Activated CD4-positive, alpha-beta memory T cell treated with anti-CD3 and anti-CD28 coated beads for 36 hours (primary cell): ENCODE data around the gene FARSB. TPM values are rescaled to one million over a fixed set of nuclear protein-coding genes. Genes with fewer than 3 reads are reported as not detected.
"Not testable (repeated sequence)": the region's sequence is repeated elsewhere in the genome, so short reads cannot be mapped to it uniquely, and the experiment has no call there.

ENCODE experiments used
- CTCF ChIA-PET: fragments of 350-600 bp; sonication (Branson Sonifier 250); formaldehyde crosslinking; loops from one replicate; lab custom pipeline; 2021; ENCODE audit warnings: antibody characterized with exemption, inconsistent platforms; lab: Charles Lee
- POLR2A ChIA-PET: fragments of 350-600 bp; sonication (Branson Sonifier 250); formaldehyde crosslinking; loops from one replicate; lab custom pipeline; 2021; ENCODE audit warnings: antibody characterized with exemption; lab: Charles Lee
- DNase-seq: peaks from one replicate; pipeline ENCODE4 v3.0.0-alpha.2; 2020
- H3K27ac Mint-ChIP-seq: one replicate; pipeline ENCODE4 v1.8.0; 2021; ENCODE audit warnings: mixed read lengths
- H3K27me3 Mint-ChIP-seq: one replicate; pipeline ENCODE4 v1.8.0; 2021; ENCODE audit warnings: mixed read lengths
- H3K36me3 Mint-ChIP-seq: one replicate; pipeline ENCODE4 v1.8.0; 2021; ENCODE audit warnings: mixed read lengths
- H3K4me1 Mint-ChIP-seq: one replicate; pipeline ENCODE4 v1.8.0; 2021; ENCODE audit warnings: low read depth, mixed read lengths
- H3K4me3 Mint-ChIP-seq: one replicate; pipeline ENCODE4 v1.8.0; 2021; ENCODE audit warnings: mild to moderate bottlenecking, mixed read lengths
- H3K9me3 Mint-ChIP-seq: one replicate; pipeline ENCODE4 v1.8.0; 2021; ENCODE audit warnings: mixed read lengths
- intact Hi-C: fragments of 100-400 bp; cut with micrococcal nuclease; formaldehyde crosslinking; loops from one replicate; pipeline ENCODE4 v1.15.1; 2023
- total RNA-seq, 2 experiments: library from RNA; stranded (reverse); gene quantifications; one replicate each; pipeline ENCODE4 v1.2.3, GENCODE V29; 2021

FARSB gene
- total RNA-seq, 2 experiments from 2014 or later, result 40.3 to 41.4 TPM

DNA sequence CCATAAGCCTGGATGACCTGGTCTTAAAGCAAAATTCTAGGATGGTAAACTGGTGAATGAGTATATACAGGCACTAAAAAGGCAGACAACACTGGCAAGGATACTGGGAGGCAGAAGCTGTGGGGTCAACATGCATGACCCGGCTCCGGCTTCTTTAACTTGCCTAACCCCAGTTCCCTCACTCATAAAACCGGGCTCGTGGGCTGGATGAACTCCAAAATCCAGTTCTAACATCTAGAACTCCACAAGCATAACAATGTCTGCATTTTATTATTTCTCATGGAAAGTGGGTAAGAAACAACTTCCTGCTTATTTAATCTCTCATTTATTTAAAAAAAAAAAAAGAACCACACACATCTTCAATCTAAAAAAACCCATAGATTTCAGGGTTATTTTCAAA, 57.3 kb downstream of the FARSB start:
- H3K4me3 Mint-ChIP-seq, result no peak overlapping the region
- intact Hi-C loops, result no loop called here
- ChIA-PET POLR2A (no interaction called here), CTCF (no interaction called here)
- no peak for DNase-seq
- H3K9me3 Mint-ChIP-seq, result no peaks in the 10 kb centered on the region
- no peaks in the 10 kb centered on the region for H3K4me1 Mint-ChIP-seq
- no peaks in the 10 kb centered on the region for H3K27me3 Mint-ChIP-seq
- H3K27ac Mint-ChIP-seq, result no peak overlapping the region
- peaks cover 39% of the 10 kb centered on the region for H3K36me3 Mint-ChIP-seq

- intact Hi-C loops, result no loop called here
- Mint-ChIP-seq H3K27ac (no peak overlapping the region), H3K27me3 (no peaks in the 10 kb centered on the region), H3K4me1 (no peaks in the 10 kb centered on the region), H3K4me3 (no peak overlapping the region), H3K36me3 (peaks cover 53% of the 10 kb centered on the region), H3K9me3 (no peaks in the 10 kb centered on the region)
- DNase-seq, result no peak
- ChIA-PET CTCF (no interaction called here), POLR2A (no interaction called here)
These were observed 60.3 kb downstream of the FARSB start for GRCh38 chr2:222595581-222595980.

GRCh38 chr2:222594679-222595078, 61.2 kb downstream of the FARSB start:
- no peak overlapping the region for H3K27ac Mint-ChIP-seq
- CTCF ChIA-PET, result interaction anchor here (0.9 kb wide), 1 partner anchor 20 kb away, joined by 3 read pairs; no protein-coding TSS in a partner anchor
- intact Hi-C loops, result no loop called here
- POLR2A ChIA-PET, result no interaction called here
- peaks cover 3% of the 10 kb centered on the region for H3K9me3 Mint-ChIP-seq
- H3K4me3 Mint-ChIP-seq, result no peak overlapping the region
- H3K4me1 Mint-ChIP-seq, result no peaks in the 10 kb centered on the region
- H3K36me3 Mint-ChIP-seq, result peaks cover 57% of the 10 kb centered on the region
- no peak for DNase-seq
- H3K27me3 Mint-ChIP-seq, result no peaks in the 10 kb centered on the region

DNA sequence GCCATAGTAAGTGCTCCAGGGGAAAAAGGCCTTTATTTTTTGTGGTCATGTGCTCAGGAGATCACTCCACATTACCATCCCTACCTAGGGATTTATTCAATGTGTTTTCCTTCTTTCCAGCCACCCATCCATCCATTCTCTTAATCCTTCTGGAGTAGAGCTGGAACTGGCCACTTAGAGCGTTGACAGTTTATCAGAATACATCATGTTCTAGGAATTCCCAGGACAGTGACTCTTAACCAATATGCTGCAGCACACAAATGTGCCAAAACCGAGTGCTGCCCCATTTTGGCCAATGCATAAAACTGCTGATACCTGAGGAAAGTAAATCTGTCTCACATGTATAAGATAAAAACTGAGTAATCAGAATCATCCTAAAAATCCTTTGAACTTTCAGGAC, 63.7 kb downstream of the FARSB start:
- DNase-seq, result no peak
- Mint-ChIP-seq H3K9me3 (peaks cover 3% of the 10 kb centered on the region), H3K4me3 (no peak overlapping the region), H3K36me3 (peaks cover 62% of the 10 kb centered on the region), H3K27me3 (no peaks in the 10 kb centered on the region), H3K4me1 (peaks cover 4% of the 10 kb centered on the region), H3K27ac (no peak overlapping the region)
- intact Hi-C loops, result no loop called here
- CTCF ChIA-PET, result no interaction called here
- POLR2A ChIA-PET, result no interaction called here

GRCh38 chr2:222591661-222592060, 64.2 kb downstream of the FARSB start:
- DNase-seq, result no peak
- Mint-ChIP-seq H3K36me3 (peaks cover 66% of the 10 kb centered on the region), H3K27me3 (no peaks in the 10 kb centered on the region), H3K4me3 (no peak overlapping the region), H3K27ac (no peak overlapping the region), H3K4me1 (peaks cover 4% of the 10 kb centered on the region), H3K9me3 (peaks cover 3% of the 10 kb centered on the region)
- POLR2A ChIA-PET, result no interaction called here
- intact Hi-C loops, result no loop called here
- CTCF ChIA-PET, result no interaction called here

DNA sequence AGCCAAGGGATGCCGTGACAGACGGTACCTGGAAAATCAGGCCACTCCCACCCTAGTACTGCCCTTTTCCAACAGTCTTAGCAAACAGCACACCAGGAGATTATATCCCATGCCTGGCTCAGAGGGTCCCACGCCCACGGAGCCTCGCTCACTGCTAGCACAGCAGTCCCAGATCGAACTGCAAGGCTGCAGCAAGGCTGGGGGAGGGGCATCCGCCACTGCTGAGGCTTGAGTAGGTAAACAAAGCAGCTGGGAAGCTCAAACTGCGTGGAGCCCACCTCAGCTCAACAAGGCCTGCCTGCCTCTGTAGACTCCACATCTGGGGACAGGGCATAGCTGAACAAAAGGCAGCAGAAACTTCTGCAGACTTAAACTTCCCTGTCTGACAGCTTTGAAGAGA, 71.3 kb downstream of the FARSB start:
- CTCF ChIA-PET, result interaction anchor here (1.7 kb wide), 1 partner anchor 267 kb away, joined by 4 read pairs; no protein-coding TSS in a partner anchor
- DNase-seq, H3K4me3 Mint-ChIP-seq, intact Hi-C loops, POLR2A ChIA-PET, H3K27ac Mint-ChIP-seq, H3K27me3 Mint-ChIP-seq, H3K9me3 Mint-ChIP-seq: not testable (repeated sequence)
- H3K4me1 Mint-ChIP-seq, result peaks cover 11% of the 10 kb centered on the region
- H3K36me3 Mint-ChIP-seq, result peaks cover 51% of the 10 kb centered on the region

DNA sequence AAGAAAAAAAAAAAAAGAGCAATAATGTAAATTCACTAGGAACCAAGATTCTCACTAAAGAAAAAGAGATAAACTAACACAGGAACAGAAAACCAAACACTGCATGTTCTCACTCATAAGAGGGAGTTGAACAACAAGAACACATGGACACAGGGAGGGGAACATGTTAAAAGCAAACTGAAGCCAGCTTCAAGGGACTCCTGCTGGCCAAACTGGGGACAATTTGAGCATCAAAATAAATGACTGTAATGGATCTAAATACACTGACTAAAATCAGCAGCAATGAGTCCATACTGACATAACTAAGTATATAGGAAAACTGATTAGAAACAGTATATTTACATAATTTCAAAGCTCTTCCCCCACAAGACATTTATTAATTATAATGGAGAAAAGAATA, 73.0 kb downstream of the FARSB start:
- POLR2A ChIA-PET, result no interaction called here

GRCh38 chr2:222577341-222577740, 78.6 kb downstream of the FARSB start:
- Mint-ChIP-seq H3K4me1 (peaks cover 4% of the 10 kb centered on the region), H3K36me3 (peaks cover 24% of the 10 kb centered on the region), H3K27ac (no peak overlapping the region), H3K4me3 (no peak overlapping the region), H3K9me3 (no peaks in the 10 kb centered on the region), H3K27me3 (no peaks in the 10 kb centered on the region)
- no peak for DNase-seq
- ChIA-PET CTCF (no interaction called here), POLR2A (no interaction called here)
- intact Hi-C loops, result no loop called here

More for the DNA sequence above, 73.0 kb downstream of the FARSB start:
- Mint-ChIP-seq H3K4me1 (peaks cover 7% of the 10 kb centered on the region), H3K27ac (no peak overlapping the region), H3K36me3 (peaks cover 48% of the 10 kb centered on the region), H3K4me3 (no peak overlapping the region), H3K9me3 (no peaks in the 10 kb centered on the region), H3K27me3 (no peaks in the 10 kb centered on the region)
- intact Hi-C loops, result no loop called here
- CTCF ChIA-PET, result interaction anchor here (0.7 to 1.2 kb wide), 2 partner anchors 265 to 1467 kb away, joined by 3 to 5 read pairs; no protein-coding TSS in a partner anchor
- no peak for DNase-seq

- Mint-ChIP-seq H3K27me3 (no peaks in the 10 kb centered on the region), H3K36me3 (peaks cover 27% of the 10 kb centered on the region), H3K4me3 (no peak overlapping the region), H3K9me3 (no peaks in the 10 kb centered on the region), H3K27ac (no peak overlapping the region), H3K4me1 (no peaks in the 10 kb centered on the region)
- DNase-seq, result no peak
- POLR2A ChIA-PET, result no interaction called here
- CTCF ChIA-PET, result no interaction called here
- intact Hi-C loops, result no loop called here
These were observed 79.5 kb downstream of the FARSB start for GRCh38 chr2:222576171-222577081.

- intact Hi-C loops, result no loop called here
- Mint-ChIP-seq H3K27me3 (no peaks in the 10 kb centered on the region), H3K4me3 (no peak overlapping the region), H3K9me3 (no peaks in the 10 kb centered on the region), H3K27ac (no peak overlapping the region), H3K36me3 (peaks cover 33% of the 10 kb centered on the region), H3K4me1 (no peaks in the 10 kb centered on the region)
- no peak for DNase-seq
- ChIA-PET CTCF (no interaction called here), POLR2A (no interaction called here)
These were observed 80.3 kb downstream of the FARSB start for GRCh38 chr2:222575618-222576017.

DNA sequence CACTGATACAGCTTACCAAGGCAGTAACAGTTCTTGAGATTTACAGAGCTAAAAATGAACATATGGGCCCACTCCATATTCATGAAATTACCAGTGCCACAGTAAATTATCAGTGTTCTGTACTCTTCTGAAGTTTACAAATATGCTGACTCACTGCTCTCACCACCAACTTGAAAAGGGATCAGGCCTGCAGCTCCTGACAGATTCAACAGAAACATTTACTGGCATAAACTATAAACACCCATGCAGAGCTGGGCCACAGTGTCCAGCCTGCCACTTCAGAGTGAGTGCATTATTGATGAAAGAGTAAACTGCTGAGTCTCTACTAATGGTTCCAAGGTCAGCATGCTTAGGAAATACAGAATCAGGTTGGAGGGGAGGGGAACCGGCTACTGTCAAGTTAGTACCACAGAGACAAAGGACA, 83.1 kb downstream of the FARSB start:
- POLR2A ChIA-PET, result no interaction called here
- CTCF ChIA-PET, result interaction anchor here (1.1 kb wide), 1 partner anchor 255 kb away, joined by 4 read pairs; no protein-coding TSS in a partner anchor
- peaks cover 33% of the 10 kb centered on the region for H3K36me3 Mint-ChIP-seq

GRCh38 chr2:222572264-222572721, 83.6 kb downstream of the FARSB start:
- POLR2A ChIA-PET, result no interaction called here

More for the DNA sequence above, 83.1 kb downstream of the FARSB start:
- DNase-seq, result no peak
- no peaks in the 10 kb centered on the region for H3K9me3 Mint-ChIP-seq
- H3K27me3 Mint-ChIP-seq, result no peaks in the 10 kb centered on the region
- H3K4me1 Mint-ChIP-seq, result no peaks in the 10 kb centered on the region
- H3K27ac Mint-ChIP-seq, result peak overlapping the region; percentile 7
- intact Hi-C loops, result no loop called here
- no peak overlapping the region for H3K4me3 Mint-ChIP-seq

More at GRCh38 chr2:222572264-222572721, 83.6 kb downstream of the FARSB start:
- Mint-ChIP-seq H3K27me3 (no peaks in the 10 kb centered on the region), H3K4me1 (no peaks in the 10 kb centered on the region), H3K36me3 (peaks cover 35% of the 10 kb centered on the region), H3K4me3 (no peak overlapping the region), H3K9me3 (no peaks in the 10 kb centered on the region), H3K27ac (peak overlapping the region; percentile 19)
- CTCF ChIA-PET, result interaction anchor here (1.1 kb wide), 1 partner anchor 254 kb away, joined by 4 read pairs; no protein-coding TSS in a partner anchor
- intact Hi-C loops, result no loop called here
- no peak for DNase-seq
